NCI-H345 (cell line): ENCODE measurements around the gene SEL1L3.

Source experiments
- DNase-seq: peaks from one replicate; lab custom pipeline; 2025; lab: John Stamatoyannopoulos, UW

SEL1L3 gene

DNA sequence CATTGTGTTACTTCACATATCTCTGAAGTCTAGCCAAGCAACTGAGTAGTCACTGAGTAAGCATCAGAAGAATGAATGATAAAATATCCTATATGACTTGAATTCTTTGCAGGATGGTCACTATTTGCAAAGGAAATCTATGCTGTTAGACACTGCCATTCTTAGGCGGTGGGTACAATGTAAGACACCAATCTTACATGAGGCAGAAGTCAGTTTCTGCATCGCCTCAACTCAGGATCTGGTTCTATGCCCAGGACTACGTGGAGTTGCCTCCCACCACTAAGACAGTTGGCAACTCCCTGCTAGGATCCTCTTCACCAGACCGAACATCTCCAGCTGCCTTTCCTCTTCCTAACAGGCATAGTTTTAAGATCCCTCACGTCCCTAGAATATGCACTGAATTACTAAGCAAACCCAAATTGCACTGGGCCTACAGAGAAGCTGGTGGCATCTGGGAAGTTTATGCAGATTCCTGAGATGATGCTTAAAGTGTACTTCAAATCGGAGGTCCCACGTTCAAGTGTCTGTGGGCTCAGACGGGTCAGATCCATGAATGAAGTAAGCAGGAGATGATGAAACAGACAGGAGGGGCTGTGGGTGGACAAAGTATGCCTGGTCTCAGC, 45.6 kb downstream of the SEL1L3 start:
- no peak for DNase-seq

DNA sequence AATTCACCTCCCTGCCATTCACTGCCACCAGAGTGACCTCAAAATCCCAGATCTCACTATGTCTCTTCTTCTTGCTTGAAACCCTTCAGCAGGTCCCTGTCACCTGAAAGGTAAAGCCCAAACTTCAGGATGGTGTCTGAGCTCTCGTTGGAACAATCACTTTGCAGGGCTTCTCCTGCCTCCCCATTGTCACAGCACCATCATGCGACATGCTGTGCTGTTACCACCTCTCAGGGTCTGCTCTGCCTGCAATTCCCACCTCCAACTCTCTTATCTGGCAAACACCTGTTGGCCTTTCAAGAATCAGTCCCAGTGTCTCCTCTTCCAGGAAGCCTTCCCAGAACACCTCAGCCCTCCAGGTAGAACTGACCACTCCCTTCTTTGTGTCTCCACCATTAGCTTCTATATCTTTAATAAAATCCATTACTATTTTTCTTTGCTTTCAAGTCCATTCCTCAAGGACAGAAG, 46.2 kb downstream of the SEL1L3 start:
- no peak for DNase-seq

- no peak for DNase-seq
Measured at GRCh38 chr4:25815586-25815985, 47.2 kb downstream of the SEL1L3 start.

DNA sequence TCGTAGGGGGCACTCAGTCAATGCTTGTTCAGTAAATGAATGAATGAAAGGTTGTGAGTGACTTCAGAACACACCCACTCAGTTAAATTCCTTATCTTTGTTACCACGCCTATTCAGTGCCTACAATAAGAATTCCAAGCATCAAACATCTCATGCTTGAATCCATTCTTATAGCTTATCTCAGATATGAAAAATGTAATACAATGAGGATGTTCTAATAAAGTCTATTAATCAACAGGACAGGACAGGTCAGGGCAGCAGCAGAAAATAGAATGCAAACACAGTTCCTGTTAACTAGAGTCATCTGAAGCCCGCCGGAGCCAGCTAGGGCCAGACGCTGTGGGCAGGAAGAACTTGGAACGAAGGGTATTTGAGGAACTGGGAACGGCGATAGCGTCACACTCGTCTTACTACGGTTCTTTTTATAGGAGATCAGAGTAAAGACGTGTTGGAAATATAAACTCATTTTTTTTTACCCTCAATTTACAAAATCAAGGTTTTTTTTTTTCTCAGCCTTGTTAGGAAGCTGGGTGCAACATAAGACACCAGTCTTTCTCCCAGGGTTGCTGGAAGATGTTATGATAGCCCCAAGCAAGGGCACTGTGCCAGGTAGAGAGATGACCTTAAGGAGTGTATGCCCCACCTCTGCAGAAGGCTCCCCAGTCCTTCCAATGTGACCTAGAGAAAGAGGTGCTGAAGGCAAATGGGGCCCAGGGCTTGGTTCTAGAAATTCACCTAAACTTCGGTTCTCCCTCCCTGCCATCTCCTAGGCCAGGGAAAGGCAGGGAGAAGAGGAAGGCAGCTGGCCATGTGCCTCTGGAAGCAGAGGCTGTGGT, 48.3 kb downstream of the SEL1L3 start:
- no peak for DNase-seq

GRCh38 chr4:25813448-25814106, 49.2 kb downstream of the SEL1L3 start:
- no peak for DNase-seq

DNA sequence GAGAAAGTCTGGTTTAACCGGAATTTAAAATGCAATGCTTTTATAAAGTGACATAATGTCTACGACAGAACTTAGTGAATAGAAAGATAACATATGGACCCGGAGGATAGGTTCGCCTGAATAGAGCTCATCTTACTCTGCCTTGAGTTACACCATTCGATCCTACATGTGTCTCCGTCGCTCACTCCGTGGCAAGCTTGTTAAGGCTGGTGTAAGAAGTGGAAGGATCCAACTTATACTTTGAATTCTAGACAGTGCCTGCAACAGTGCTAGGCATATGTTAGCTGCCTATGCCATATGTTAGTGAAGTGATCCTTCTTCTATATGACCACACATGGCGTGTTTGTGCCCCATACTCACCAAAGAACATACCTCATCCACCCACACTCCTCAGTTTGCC, 50.9 kb downstream of the SEL1L3 start:
- DNase-seq, result no peak

DNA sequence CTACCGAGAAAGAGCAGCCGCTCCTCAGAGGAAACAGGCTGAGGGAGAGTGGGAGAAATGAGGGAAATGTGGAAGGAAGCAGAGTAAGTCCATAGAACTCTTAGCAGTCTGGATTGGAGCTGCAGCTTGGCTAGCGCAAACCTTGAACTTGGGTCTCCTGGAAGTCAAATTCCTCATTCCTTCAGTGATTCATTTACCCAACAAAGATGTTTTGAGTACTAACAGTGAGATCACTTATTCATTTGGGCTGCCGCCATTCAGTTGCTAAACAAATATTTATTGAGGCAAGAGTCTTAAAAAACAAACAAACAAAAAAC, 51.5 kb downstream of the SEL1L3 start:
- DNase-seq, result no peak

DNA sequence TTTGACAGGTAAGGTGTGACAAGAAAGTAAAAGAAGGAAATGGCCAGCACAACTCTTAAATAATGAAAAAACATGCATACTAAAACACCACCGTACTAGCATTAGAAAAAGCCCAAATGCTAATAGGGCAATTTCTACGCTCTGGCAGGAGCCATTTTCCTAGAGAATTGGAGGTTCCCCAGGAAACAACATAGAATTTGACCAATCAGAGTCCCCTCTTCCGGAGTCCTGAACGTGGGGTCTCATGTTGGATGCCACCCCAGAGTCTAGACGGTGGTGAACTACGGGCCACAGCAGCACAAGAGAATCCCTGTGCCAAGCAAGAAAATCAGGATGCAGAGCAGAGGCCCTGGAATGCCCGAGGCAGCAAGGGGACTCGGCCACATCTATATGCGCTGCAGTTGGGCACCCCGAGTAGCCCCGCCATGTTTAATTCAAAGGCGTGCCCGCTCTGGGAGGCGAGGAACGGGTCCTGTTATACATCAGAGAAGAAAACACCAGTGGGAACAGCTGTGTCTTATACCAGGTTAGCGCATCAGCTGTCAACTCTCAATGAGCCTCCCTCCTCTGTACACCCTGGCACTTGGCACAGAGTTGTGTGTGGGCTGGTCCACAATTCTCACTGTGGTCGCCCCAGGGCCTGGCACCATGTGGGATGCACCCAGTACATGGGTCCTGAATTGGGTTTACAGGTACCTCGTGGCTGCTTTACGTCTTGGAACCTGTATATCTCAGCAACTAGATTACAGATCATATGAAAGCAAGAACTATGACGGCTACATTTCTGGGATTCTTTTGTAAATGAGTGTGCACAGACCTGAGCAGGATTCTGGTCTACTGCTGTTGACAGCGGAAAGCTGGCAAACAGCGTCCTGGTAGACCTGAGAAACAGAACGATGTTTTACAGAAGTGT, 52.1 kb downstream of the SEL1L3 start:
- no peak for DNase-seq

DNA sequence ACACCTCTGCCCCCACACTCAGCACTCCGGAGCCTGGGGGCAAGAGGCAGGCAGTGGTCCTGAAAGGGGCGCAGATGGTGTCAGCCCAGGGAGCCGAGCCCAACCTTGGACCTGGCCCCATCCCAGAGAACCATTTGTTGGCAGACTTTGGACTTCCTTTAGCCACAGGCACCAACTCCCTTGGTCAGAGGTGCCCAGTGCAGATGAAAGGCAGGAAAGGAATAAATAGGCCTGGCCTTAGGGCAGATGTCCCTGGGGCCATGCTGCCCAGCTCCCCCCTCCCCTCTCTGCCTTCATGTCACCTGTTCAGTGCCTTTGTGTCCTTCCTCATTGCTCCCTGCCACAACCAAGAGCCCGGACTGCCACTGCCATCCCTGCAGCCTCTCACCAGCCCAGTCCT, 52.8 kb downstream of the SEL1L3 start:
- no peak for DNase-seq

DNA sequence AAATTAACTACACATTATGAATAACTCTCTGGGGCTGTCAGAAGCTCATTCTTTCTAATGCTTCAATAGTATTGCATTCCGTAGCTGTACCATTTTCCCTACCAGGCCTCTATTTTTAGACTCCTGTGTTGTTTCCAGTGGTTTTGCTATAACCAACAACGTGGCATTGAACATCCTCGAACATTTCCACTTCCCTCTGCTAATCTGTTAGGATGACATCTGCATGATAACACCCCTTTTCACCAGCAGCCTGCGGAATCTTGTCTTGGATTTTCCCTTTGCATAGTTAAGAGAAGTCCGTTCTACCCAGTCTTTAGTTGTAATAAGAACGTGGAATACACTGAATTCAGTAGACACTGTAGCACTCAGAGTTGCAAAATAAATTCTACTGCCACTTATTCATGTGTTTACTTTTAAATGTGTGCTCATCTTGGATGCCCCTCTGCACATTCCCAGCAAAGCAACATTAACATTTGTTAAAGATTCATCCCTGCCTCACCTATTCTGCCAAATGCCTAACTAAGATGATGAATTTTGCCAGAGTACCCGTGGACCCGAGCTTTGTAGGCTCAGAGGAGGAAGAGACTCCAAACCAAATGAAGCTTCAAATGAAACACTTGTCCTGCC, 55.6 kb downstream of the SEL1L3 start:
- no peak for DNase-seq

DNA sequence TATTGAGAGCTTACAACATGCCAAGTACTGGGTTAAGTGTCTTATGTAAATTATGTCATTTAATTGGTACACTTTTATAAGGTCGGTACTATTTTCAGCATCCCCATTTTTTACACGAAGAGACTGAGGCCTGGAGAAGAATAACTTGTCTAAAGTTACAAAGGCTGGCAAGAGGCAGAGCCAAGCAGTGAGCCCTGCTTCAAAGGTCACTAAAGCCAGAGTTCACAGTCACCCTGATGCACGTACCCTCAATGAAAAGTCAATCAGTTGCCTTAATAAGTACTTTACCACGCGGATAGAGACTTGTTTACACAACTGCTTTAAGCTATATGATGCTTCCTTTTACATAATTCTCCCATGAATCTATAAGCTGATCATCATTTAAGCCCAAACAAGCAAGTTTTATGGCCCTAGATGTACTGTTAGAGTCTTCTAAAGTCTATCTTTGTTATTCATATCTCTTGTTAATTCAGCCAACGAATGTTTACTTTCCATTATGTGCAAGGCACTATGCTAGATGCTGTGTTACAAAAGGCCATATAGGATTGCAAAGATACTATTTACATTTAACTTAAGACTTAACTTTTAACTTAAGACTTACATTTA, 57.4 kb downstream of the SEL1L3 start:
- no peak for DNase-seq

- DNase-seq, result no peak
Measured at GRCh38 chr4:25803720-25804225, 59.0 kb downstream of the SEL1L3 start.

GRCh38 chr4:25801594-25801993, 61.2 kb downstream of the SEL1L3 start:
- DNase-seq, result no peak

DNA sequence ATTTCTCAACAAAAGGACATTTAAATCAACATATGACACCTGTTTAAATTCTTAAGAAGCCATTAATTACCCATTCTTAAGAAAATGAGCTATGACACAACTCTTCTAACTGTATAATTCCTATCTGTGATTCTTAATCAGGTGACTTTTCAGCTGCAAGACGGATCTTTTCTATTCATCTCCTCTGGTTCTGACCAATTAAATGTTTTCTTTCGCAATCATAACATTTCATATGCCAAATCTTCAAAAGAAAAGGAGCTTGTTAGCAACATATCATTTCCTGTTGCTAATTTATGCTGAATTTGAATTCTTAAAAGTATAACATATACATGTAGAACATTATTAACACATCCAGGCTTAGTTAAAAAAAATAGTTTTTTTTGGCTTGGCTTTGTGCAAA, 62.5 kb downstream of the SEL1L3 start:
- no peak for DNase-seq

DNA sequence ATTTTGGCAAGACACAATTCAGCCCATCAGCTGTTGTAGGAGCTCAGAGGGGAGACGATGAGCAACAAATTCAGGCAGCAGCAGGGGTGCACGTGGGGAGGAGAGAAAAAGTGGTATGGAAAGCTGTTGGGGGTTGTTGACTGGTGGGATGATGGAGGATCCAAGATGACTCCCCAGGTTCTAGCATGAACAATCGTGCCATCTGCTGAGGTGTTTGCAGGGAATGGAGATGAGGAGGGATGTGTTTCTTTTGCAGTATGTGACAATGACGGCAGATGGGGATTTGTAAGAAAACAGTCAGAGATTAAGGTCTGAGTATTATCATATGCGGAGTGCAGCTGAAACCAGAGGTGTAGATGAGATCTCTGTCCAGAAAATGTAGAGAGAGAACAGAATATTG, 63.3 kb downstream of the SEL1L3 start:
- DNase-seq, result no peak

GRCh38 chr4:25797136-25797535, 65.7 kb downstream of the SEL1L3 start:
- no peak for DNase-seq

- no peak for DNase-seq
Measured at GRCh38 chr4:25795566-25796454, 67.0 kb downstream of the SEL1L3 start.

DNA sequence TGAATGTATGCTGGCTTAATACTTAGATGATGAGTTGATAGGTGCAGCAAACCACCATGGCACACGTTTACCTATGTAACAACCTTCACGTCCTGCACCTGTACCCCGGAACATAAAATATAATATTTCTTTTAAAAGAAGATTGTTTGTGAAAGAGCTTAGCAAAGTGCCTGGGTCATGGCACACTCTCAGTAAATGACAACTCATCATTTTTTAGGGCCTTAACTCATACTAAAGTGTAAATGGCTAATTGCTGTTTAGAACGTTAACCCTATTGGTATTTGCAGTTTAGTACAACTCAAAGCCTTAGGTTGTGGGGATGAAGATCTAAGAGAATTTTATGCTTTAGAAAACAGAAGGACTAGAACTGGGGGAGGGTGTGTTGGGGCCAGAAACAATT, 67.7 kb downstream of the SEL1L3 start:
- no peak for DNase-seq

GRCh38 chr4:25792876-25793275, 69.9 kb downstream of the SEL1L3 start:
- DNase-seq, result no peak

GRCh38 chr4:25792200-25792791, 70.5 kb downstream of the SEL1L3 start:
- DNase-seq, result peak; percentile 24
